Measurements from ENCODE around the gene SKOR2.

GRCh38 chr18:47260924-47261701 is 9.7 kb upstream of the SKOR2 start:
- TF ChIP-seq CTCF (IDR thresholded peaks at IDR 0.05): no peak
- TF ChIP-seq POLR2AphosphoS5 (IDR thresholded peaks at IDR 0.05; ENCODE audit: low read depth, low read length): no peak
- no peak for TF ChIP-seq REST (IDR thresholded peaks at IDR 0.05; ENCODE audit: insufficient read depth in 1 of 2, low read depth in 2 of 2, low read length in 1 of 2)
- no peak for TF ChIP-seq TCF7L2 (IDR thresholded peaks at IDR 0.05; ENCODE audit: low read depth, low read length)
